ENCODE measurements around the gene PEX5L.

PEX5L gene

DNA sequence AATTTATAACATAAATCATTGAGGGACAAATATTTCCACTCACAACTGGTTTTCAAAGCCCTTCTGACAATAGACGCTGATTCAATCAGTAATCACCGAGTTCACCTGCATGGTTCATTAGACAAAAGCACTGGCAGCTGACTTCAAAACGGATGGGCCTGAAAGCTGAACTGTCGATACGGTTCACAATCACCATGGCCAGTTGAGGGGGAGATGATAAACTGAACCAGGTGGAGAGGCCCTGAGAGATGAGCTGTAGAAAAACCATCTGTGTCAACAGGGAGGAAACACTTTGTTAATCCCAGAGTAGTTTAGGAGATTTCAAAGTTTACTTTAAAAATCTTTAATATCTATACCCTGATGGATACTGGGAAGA is 75.0 kb downstream of the PEX5L start:
- no peak overlapping the region for H3K4me3 ChIP-seq (ENCODE audit: low read depth, low read length)
- DNase-seq (ENCODE audit: low read depth, low spot score): no peak
- TF ChIP-seq, protein P1, sequence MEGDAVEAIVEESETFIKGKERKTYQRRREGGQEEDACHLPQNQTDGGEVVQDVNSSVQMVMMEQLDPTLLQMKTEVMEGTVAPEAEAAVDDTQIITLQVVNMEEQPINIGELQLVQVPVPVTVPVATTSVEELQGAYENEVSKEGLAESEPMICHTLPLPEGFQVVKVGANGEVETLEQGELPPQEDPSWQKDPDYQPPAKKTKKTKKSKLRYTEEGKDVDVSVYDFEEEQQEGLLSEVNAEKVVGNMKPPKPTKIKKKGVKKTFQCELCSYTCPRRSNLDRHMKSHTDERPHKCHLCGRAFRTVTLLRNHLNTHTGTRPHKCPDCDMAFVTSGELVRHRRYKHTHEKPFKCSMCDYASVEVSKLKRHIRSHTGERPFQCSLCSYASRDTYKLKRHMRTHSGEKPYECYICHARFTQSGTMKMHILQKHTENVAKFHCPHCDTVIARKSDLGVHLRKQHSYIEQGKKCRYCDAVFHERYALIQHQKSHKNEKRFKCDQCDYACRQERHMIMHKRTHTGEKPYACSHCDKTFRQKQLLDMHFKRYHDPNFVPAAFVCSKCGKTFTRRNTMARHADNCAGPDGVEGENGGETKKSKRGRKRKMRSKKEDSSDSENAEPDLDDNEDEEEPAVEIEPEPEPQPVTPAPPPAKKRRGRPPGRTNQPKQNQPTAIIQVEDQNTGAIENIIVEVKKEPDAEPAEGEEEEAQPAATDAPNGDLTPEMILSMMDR (IDR thresholded peaks at IDR 0.05; ENCODE audit: low read depth, low read length): no peak
- in situ Hi-C loops (cut with HindIII; ENCODE audit: low sequenced_read_pairs): no loop called here

DNA sequence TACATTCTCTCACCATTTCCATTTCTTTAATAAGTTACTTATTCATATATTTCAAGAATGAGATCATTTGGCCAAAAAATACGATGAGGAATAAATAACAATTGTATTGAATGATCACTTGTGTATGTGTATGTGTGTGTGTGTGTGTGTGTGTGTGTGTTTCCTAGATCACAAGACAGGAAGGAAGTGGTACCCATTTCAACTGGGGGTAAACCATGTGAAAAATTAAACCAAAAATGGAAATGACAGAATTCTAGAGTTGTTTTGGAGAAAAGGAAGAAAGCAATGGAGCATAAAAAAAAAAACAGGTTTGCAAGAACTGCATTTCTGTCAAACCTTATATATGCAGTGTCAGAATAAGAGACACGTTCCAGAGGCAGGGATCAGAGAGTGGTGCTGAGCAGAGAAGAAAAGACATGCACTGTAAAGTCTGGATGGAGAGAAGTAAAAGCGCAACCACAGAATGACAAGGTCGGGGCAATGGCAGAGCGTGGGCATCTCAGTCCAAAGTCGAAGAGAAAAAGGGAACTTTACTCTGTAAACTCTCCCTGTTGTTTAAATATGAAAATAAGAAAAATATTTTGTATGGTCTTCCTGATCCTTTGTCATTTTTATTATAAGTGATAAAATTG is 75.5 kb downstream of the PEX5L start:
- H3K4me3 ChIP-seq (ENCODE audit: low read depth, low read length): no peak overlapping the region
- in situ Hi-C loops (cut with HindIII; ENCODE audit: low sequenced_read_pairs): no loop called here
- TF ChIP-seq, protein P1 (IDR thresholded peaks at IDR 0.05; ENCODE audit: low read depth, low read length): no peak
- no peak for DNase-seq (ENCODE audit: low read depth, low spot score)

DNA sequence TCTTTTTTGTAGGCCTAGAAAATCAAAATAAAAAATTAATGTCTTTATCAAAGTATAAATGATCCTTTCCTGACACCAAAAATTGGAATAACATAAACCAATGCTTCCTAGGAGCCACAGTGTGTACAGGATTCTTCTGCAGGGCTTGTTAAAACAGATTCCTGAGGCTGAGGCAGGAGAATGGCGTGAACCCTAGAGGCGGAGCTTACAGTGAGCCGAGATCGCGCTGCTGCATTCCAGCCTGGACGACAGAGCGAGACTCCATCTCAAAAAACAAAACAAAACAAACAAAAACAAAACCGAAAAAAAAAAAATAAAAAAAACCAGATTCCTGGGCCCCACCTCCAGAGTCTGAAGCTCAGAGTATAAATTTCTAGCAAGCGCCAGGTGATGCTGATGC is 78.0 kb downstream of the PEX5L start:
- TF ChIP-seq, protein P1 (IDR thresholded peaks at IDR 0.05; ENCODE audit: low read depth, low read length): no peak
- in situ Hi-C loops (cut with HindIII; ENCODE audit: low sequenced_read_pairs): no loop called here
- DNase-seq (ENCODE audit: low read depth, low spot score): no peak
- H3K4me3 ChIP-seq (ENCODE audit: low read depth, low read length): no peak overlapping the region

DNA sequence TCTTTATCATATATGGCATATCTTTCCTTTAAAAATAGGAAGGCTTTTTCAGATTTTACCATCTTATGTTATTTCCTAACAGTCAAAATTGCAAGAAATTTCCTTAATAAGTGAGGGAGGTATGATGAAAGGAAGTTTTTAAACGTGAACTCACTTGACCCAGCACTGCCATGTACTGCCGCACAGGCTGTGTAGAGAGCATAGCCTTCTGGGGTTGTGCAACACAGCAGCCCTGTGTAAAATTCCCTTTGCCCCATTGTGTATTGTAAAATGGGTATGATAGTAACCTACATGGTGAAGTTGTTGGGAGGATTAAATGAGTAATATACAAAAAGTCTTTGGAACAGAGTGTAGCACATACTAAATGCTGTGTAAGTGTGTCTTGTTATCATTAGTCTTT is 78.6 kb downstream of the PEX5L start:
- in situ Hi-C loops (cut with HindIII; ENCODE audit: low sequenced_read_pairs): no loop called here
- H3K4me3 ChIP-seq (ENCODE audit: low read depth, low read length): no peak overlapping the region

DNA sequence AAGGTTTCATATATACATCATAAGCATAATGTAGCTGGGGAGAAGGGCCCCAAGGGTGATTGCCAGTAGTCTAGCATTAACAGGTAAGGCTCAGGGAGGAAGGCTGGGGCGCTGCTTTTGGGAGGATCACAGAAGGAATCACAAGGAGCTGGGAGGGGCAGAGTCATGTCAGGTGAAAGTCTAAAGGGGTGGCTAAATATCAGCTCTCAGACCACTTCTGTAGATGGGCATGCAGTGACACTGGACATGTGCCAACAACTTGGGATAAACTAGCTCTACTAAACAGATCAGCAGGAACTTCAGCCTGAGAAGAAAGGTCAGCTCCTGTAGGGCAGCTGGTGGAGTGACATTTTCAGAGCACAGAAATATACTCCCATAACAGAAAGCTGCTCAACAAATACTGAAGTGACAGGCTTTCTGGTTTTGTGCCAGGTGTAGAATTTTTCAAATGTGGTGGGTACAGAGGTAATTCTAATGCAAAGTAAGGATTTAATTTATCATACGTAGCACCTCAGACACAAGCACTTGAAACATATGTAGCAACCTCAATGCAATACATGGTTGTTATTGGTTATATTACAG is 79.4 kb downstream of the PEX5L start:
- in situ Hi-C loops (cut with HindIII; ENCODE audit: low sequenced_read_pairs): no loop called here
- TF ChIP-seq, protein P1 (IDR thresholded peaks at IDR 0.05; ENCODE audit: low read depth, low read length): no peak
- no peak overlapping the region for H3K4me3 ChIP-seq (ENCODE audit: low read depth, low read length)
- DNase-seq (ENCODE audit: low read depth, low spot score): no peak

More for the DNA sequence above, 78.6 kb downstream of the PEX5L start:
- DNase-seq (ENCODE audit: low read depth, low spot score): no peak
- TF ChIP-seq, protein P1 (IDR thresholded peaks at IDR 0.05; ENCODE audit: low read depth, low read length): no peak

DNA sequence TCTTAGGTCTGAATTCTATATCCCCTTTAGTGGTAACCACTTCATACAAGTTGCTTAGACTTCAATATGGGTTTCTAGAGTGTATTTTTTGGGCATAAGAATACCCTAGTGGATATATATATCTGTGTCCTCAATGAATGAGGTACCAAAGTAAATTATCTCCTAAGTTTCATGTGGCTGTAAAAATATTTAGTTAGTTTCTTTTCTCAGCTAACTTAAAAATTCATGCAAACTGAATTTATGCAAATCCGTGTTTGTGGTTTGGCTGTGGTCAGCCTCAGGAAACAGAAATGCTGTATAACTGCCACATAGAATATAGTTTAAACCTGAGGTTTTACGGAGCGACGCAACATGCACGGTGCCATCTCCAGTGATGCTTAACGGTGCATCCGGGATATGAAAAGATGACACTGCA is 80.3 kb downstream of the PEX5L start:
- in situ Hi-C loops (cut with HindIII; ENCODE audit: low sequenced_read_pairs): no loop called here
- peak; percentile 12 for DNase-seq (ENCODE audit: low read depth, low spot score)
- no peak overlapping the region for H3K4me3 ChIP-seq (ENCODE audit: low read depth, low read length)
- TF ChIP-seq, protein P1 (IDR thresholded peaks at IDR 0.05; ENCODE audit: low read depth, low read length): no peak

All from astrocyte of the spinal cord (primary cell).